HCT116 (cell line): Measurements from ENCODE around the gene ATXN7L2. TPM values are rescaled to one million over a fixed set of nuclear protein-coding genes. Genes with fewer than 3 reads are reported as not detected.

ENCODE experiments used
- ATAC-seq: fragments of 200-7000 bp; cut with Tn5 transposase; 2 replicates; pipeline ENCODE4 v1.9.1; 2020; ENCODE audit warnings: mild to moderate bottlenecking, moderate library complexity
- BruUV-seq: library from RNA; stranded (reverse); fragments of 400-500 nt; replicated peaks from 2 replicates; lab custom pipeline; 2021; lab: Mats Ljungman, UMichigan
- CTCF ChIA-PET: fragments of 300-600 bp; sonication (Branson Sonifier 250); formaldehyde crosslinking; loops from one replicate; lab custom pipeline; 2021; ENCODE audit warnings: antibody characterized with exemption; lab: Charles Lee
- POLR2A ChIA-PET: fragments of 300-600, 350-600 bp; sonication (Branson Sonifier 250); formaldehyde crosslinking; loops from one replicate; lab custom pipeline; 2021; ENCODE audit warnings: antibody characterized with exemption; lab: Charles Lee
- RAD21 ChIA-PET, 2 experiments: fragments of 300-600 bp; sonication (Branson Sonifier 250); formaldehyde crosslinking; loops; one replicate each; lab custom pipeline; 2023; ENCODE audit warnings: low total read pairs in 2 of 2; ENCODE audit not compliant: uncharacterized antibody in 2 of 2, unreplicated experiment in 2 of 2, low non-redundant PET in 1 of 2; lab: Charles Lee
- DNase-seq: peaks from one replicate; pipeline ENCODE4 v3.0.0-alpha.2; 2010; ENCODE audit warnings: low read depth, low spot score
- H2AFZ ChIP-seq: fragments of 200-600 bp; shearing (Covaris generic), sonication (generic); 2 replicates; pipeline ENCODE4 v1.6.1; 2017; ENCODE audit warnings: low read depth, mixed run types, mixed read lengths, antibody characterized with exemption, low read length; ENCODE audit not compliant: poor library complexity, severe bottlenecking
- H3K27ac ChIP-seq: 2 replicates; pipeline ENCODE4 v1.5.1; 2012; ENCODE audit warnings: low read depth, low read length
- H3K27me3 ChIP-seq: fragments of 200-600 bp; sonication (generic); 2 replicates; pipeline ENCODE4 v1.6.1; 2016; ENCODE audit warnings: mixed run types, low read length, mixed read lengths; ENCODE audit not compliant: insufficient read depth
- H3K36me3 ChIP-seq, 2 experiments: fragments of 200-500 bp in 1 of 2; fragments of 200-600 bp in 1 of 2; sonication (Bioruptor generic) in 1 of 2; sonication (generic) in 1 of 2; 2 replicates each; pipeline versions ENCODE4 v1.5.1 to v1.6.1; 2014 to 2016; ENCODE audit warnings: low read length in 2 of 2, inconsistent platforms in 1 of 2, mixed read lengths in 1 of 2, mixed run types in 1 of 2; ENCODE audit not compliant: insufficient read depth in 2 of 2, control insufficient read depth in 1 of 2
- H3K4me1 ChIP-seq, 2 experiments: fragments of 200-600 bp in 1 of 2; sonication (generic) in 1 of 2; 2 replicates each; pipeline versions ENCODE4 v1.5.1 to v1.6.1; 2012 to 2017; ENCODE audit warnings: low read length in 2 of 2, inconsistent platforms in 1 of 2, mild to moderate bottlenecking in 1 of 2, mixed read lengths in 1 of 2, mixed run types in 1 of 2, moderate library complexity in 1 of 2; ENCODE audit not compliant: insufficient read depth in 2 of 2, control insufficient read depth in 1 of 2
- H3K4me2 ChIP-seq: fragments of 200-600 bp; sonication (generic); 2 replicates; pipeline ENCODE4 v1.6.1; 2017; ENCODE audit warnings: mixed run types, low read length, mixed read lengths
- H3K4me3 ChIP-seq, 2 experiments: fragments of 200-600 bp in 1 of 2; sonication (generic) in 1 of 2; replicated peaks in 1 of 2; 2 replicates each; pipeline ENCODE4 v1.5.1; 2011 to 2016; ENCODE audit warnings: low read length in 2 of 2, control low read depth in 1 of 2, low read depth in 1 of 2, mild to moderate bottlenecking in 1 of 2, mixed read lengths in 1 of 2, mixed run types in 1 of 2
- H3K79me2 ChIP-seq: fragments of 200-600 bp; sonication (generic); 2 replicates; pipeline ENCODE4 v1.6.1; 2017; ENCODE audit warnings: mild to moderate bottlenecking, mixed run types, low read length, moderate library complexity, mixed read lengths; ENCODE audit not compliant: insufficient read depth
- H3K9ac ChIP-seq: fragments of 200-600 bp; sonication (generic); 2 replicates; pipeline ENCODE4 v1.6.1; 2016; ENCODE audit warnings: low read length, mixed read lengths
- H3K9me2 ChIP-seq: fragments of 200-600 bp; sonication (generic), shearing (Covaris generic); 2 replicates; pipeline ENCODE4 v1.6.1; 2017; ENCODE audit warnings: mixed run types, mild to moderate bottlenecking, moderate library complexity; ENCODE audit not compliant: insufficient read depth
- H3K9me3 ChIP-seq, 2 experiments: fragments of 200-500 bp in 1 of 2; fragments of 200-600 bp in 1 of 2; sonication (Bioruptor generic) in 1 of 2; sonication (generic) in 1 of 2; 2 replicates each; pipeline ENCODE4 v1.6.1; 2014 to 2017; ENCODE audit warnings: low read length in 2 of 2, mixed read lengths in 2 of 2, inconsistent platforms in 1 of 2, low read depth in 1 of 2, mild to moderate bottlenecking in 1 of 2, mixed run types in 1 of 2, moderate library complexity in 1 of 2; ENCODE audit not compliant: control insufficient read depth in 1 of 2, insufficient read depth in 1 of 2
- H4K20me1 ChIP-seq: fragments of 200-600 bp; sonication (generic), shearing (Covaris generic); 2 replicates; pipeline ENCODE4 v1.6.1; 2017; ENCODE audit warnings: mixed run types, mild to moderate bottlenecking, moderate library complexity; ENCODE audit not compliant: insufficient read depth
- CBX3 ChIP-seq: IDR thresholded peaks from 2 replicates; pipeline ENCODE4 v1.6.1; 2012; ENCODE audit warnings: low read depth
- CEBPB ChIP-seq: IDR thresholded peaks from 2 replicates; pipeline ENCODE4 v1.6.1; 2012; ENCODE audit warnings: low read depth
- ELF1 ChIP-seq: IDR thresholded peaks from 2 replicates; pipeline ENCODE4 v1.6.1; 2012; ENCODE audit warnings: low read depth, borderline replicate concordance
- EZH2 ChIP-seq: fragments of 200-600 bp; sonication (generic); IDR thresholded peaks from 2 replicates; pipeline ENCODE4 v1.6.1; 2017; ENCODE audit warnings: antibody characterized with exemption, mixed run types
- EZH2phosphoT487 ChIP-seq: fragments of 200-600 bp; IDR thresholded peaks from 2 replicates; pipeline ENCODE4 v1.6.1; 2018; ENCODE audit warnings: antibody characterized with exemption, borderline replicate concordance
- JUND ChIP-seq: IDR thresholded peaks from 2 replicates; pipeline ENCODE4 v1.6.1; 2012
- POLR2A ChIP-seq: IDR thresholded peaks from 2 replicates; pipeline ENCODE4 v1.7.0; 2011; ENCODE audit warnings: borderline replicate concordance; ENCODE audit not compliant: insufficient read depth, insufficient read length; ENCODE audit errors: extremely low read depth
- SP1 ChIP-seq: IDR thresholded peaks from 2 replicates; pipeline ENCODE4 v1.6.1; 2012; ENCODE audit warnings: low read depth
- SRF ChIP-seq: IDR thresholded peaks from 2 replicates; pipeline ENCODE4 v1.6.1; 2012; ENCODE audit warnings: low read depth
- TCF7L2 ChIP-seq: IDR thresholded peaks from 2 replicates; pipeline ENCODE4 v1.7.0; 2011; ENCODE audit warnings: borderline replicate concordance, inconsistent platforms; ENCODE audit not compliant: insufficient read depth, insufficient read length; ENCODE audit errors: extremely low read depth
- ZBTB33 ChIP-seq: IDR thresholded peaks from 2 replicates; pipeline ENCODE4 v1.6.1; 2011; ENCODE audit warnings: mild to moderate bottlenecking, low read length, moderate library complexity; ENCODE audit not compliant: insufficient replicate concordance; ENCODE audit errors: extremely low read depth
- ZFX ChIP-seq: fragments of 450-650 bp; IDR thresholded peaks from 2 replicates; pipeline ENCODE4 v1.6.1; 2017
- ZNF274 ChIP-seq: fragments of 200-500 bp; sonication (Bioruptor generic); IDR thresholded peaks from 2 replicates; pipeline ENCODE4 v1.6.1; 2014; ENCODE audit warnings: mild to moderate bottlenecking, low read depth, low read length, inconsistent platforms
- intact Hi-C: fragments of 100-400 bp; cut with micrococcal nuclease; formaldehyde crosslinking; loops from 2 replicates; pipeline ENCODE4 v1.10.0; 2022
- total RNA-seq: library from RNA; stranded (reverse); gene quantifications from one replicate; pipeline ENCODE4 v1.2.1, GENCODE V29; 2021; ENCODE audit not compliant: unreplicated experiment
- TF ChIP-seq, protein P1 (sequence below): IDR thresholded peaks from 2 replicates; pipeline ENCODE4 v1.6.1; 2012

ATXN7L2 gene
- total RNA-seq, 1 experiment from 2014 or later = 7.2 TPM

GRCh38 chr1:109529881-109530456 lies 46.3 kb downstream of the ATXN7L2 start (continued):
- TF ChIP-seq SRF (no peak), ZFX (no peak), EZH2 (no peak), EZH2phosphoT487 (no peak), ELF1 (no peak), CBX3 (no peak)

- no peak overlapping the region for H2AFZ ChIP-seq
- ATAC-seq (no peak), DNase-seq (no peak)
- no peaks in the 10 kb centered on the region for H3K9me2 ChIP-seq
- RAD21 ChIA-PET = no interaction called here
- POLR2A ChIA-PET = interaction anchor here (1.1 kb wide), 1 partner anchor 40 kb away, joined by 3 read pairs; no protein-coding TSS in a partner anchor
- intact Hi-C loops = loop anchor here (5.0 to 10.0 kb wide), 2 partner anchors 133 to 326 kb away; partner anchors contain the start of gene SORT1
- TF ChIP-seq CEBPB (no peak), CBX3 (no peak), ZBTB33 (no peak), SP1 (no peak), TCF7L2 (no peak), ZFX (no peak), JUND (no peak), POLR2A (no peak), ZNF274 (no peak)
- TF ChIP-seq, protein P1, sequence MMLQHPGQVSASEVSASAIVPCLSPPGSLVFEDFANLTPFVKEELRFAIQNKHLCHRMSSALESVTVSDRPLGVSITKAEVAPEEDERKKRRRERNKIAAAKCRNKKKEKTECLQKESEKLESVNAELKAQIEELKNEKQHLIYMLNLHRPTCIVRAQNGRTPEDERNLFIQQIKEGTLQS = no peak
- no peaks in the 10 kb centered on the region for H3K36me3 ChIP-seq
- H3K9me3 ChIP-seq = no peaks in the 10 kb centered on the region
- no peak overlapping the region for H3K27ac ChIP-seq
- H3K4me3 ChIP-seq = no peak overlapping the region
- H3K4me2 ChIP-seq = no peak overlapping the region
- no peak overlapping the region for H3K9ac ChIP-seq
- H3K27me3 ChIP-seq = no peaks in the 10 kb centered on the region; the same call in 1 of the 2 replicates
- BruUV-seq = no TSS peak
- peaks cover 4 to 14% of the 10 kb centered on the region in 2 experiments; a peak in 3 of 4 replicates for H3K4me1 ChIP-seq
- H4K20me1 ChIP-seq = no peaks in the 10 kb centered on the region
- no peaks in the 10 kb centered on the region for H3K79me2 ChIP-seq
- CTCF ChIA-PET = interaction anchor here (1.0 to 6.4 kb wide), 6 partner anchors 32 to 339 kb away, joined by 3 to 146 read pairs (median 4); partner anchors contain the start of gene CYB561D1
These were observed 46.9 kb downstream of the ATXN7L2 start for GRCh38 chr1:109530457-109531087.
